ENCODE data around the gene CD300C. TPM values are rescaled to one million over a fixed set of nuclear protein-coding genes. Genes with fewer than 3 reads are reported as not detected.

Gene CD300C
- total RNA-seq = not detected in 2 replicates

DNA sequence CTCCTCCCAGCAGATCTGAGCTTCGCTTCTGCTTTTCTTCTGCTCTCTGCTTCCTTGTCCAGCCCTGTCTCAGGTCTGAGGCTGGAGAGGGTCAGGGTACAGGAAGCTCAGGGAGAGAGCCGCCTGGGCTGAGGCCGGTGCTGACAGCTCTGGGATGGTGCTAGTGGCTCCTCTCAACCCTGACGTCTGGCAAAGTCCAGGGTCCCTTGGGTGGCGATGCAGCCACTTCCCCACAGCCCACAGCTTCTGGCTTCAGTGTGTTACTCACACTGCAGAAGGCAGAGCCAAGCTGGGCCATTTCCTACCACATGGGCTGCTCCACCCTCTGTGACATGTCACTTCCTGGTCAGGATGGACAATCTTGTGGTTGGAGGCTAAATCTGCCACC is at the start of gene CD300C:
TSS of gene CD300C (minus strand) at position 273 of the 388 bp plus-strand sequence. CDS start 333 bp downstream, outside the sequence.

DNA sequence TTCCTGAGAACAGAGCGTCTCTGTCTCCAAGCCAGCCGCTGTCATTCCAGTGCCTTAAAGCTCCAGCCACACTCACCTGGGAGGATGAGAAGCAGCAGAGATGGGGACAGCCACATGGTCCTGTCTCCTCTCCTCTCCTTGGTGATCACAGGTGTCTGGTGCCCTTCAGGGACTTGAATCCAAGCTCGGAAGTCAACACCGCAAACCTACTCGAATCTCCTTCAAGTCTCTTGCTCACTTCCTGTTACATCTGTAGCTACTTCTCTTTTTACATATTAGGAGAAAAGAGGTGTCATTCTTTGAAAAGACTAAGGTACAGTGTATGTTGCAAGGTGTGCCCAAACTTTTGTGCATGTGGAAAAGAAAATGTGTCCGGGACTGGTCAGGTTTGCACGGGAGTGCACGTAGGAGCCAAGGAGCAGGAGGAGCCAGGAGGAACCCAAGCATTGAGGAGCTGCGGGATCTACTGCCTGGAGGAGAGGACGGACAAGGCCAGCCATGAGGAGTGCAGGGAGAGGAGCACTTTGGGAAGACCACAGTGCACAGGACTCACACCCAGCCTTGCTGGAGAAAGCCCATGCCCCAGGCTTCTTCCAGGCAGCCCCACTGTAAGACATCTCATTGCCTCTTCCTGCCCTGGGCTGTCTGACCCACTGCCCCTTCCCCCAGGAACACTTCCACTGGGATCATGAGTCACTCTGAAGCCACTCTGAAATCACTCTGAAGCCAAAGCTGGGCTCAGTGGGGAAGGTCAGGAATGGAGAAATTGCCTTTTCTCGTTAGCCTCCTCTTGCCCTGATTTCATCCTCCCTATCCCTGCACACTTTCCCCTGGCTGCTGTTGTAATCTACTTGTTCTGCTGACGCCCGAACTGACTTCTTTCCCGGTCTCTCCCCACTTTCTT is 46.4 kb upstream of the CD300C start, which contains the start of gene CD300LD:
TSS of gene CD300LD (minus strand) at position 197 of the 904 bp plus-strand sequence. CDS start at position 116, 81 bp downstream.

DNA sequence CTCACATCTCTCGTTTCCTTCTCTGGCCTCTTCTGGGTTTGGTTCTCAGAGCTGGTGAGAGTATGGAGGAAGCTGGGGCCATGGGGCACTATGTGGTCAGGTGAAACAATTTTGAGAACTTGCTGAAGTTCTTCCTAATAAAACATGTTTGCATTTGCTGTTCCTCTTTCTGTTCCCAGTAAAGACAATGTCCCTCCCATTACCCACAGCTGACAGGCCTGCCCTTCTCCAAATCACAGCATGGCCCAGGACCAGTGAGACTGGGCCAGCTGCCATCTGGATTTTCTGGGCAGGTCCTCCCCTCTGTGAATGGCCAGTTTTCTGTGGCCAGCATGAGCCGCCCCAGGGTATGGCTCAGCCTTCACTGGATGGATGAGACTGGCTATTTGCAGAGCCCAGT is 21.5 kb upstream of the CD300C start, which contains the start of gene CD300H:
TSS of gene CD300H (minus strand) at position 113 of the 400 bp plus-strand sequence.

DNA sequence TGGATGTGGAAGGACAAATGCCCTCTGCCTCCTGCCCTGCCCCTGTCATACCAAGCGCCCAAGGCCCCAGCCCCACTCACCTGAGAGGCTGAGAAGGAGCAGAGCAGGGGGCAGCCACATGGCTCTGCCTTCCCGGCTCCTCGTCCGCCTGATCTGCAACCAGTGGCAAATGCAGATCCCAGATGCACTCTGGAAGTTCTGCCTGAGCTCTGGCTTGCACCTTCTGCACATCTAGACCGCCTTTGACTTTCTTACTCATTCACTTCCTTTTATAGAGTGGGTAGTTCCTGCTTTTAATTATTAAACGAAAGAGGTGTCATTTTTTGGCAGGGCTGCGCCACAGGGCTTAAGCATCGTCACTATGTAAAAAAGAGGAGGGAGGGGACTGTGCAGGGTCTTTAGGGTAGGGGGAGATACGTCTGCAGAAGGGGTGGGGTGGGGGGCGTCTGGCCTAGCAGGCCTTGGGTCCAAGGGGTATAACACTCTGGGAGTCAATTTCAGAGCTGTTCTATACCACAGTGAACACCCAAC is 14.6 kb downstream of the CD300C start, which contains the start of gene CD300LB:
TSS of gene CD300LB (minus strand) at position 245 of the 531 bp plus-strand sequence. CDS start at position 120, 125 bp downstream.

Other genes with a start within 250 kb of the CD300C start
- gene KIF19, start 219.9 kb downstream of the CD300C start, total RNA-seq = not detected in 2 replicates
- not detected in 2 replicates for gene BTBD17, start 184.2 kb downstream of the CD300C start, total RNA-seq
- gene GPR142, start 178.6 kb downstream of the CD300C start, total RNA-seq = not detected in 2 replicates
- gene GPRC5C, start 114.0 kb downstream of the CD300C start, total RNA-seq = 6.9 and 54.8 TPM in 2 replicates
- not detected in 2 replicates for gene CD300A, start 79.5 kb downstream of the CD300C start, total RNA-seq
- not detected in 2 replicates for gene CD300LB, start 14.6 kb downstream of the CD300C start, total RNA-seq
- not detected in 2 replicates for gene CD300H, start 21.4 kb upstream of the CD300C start, total RNA-seq
- not detected in 2 replicates for gene CD300LD, start 46.2 kb upstream of the CD300C start, total RNA-seq
- not detected in 2 replicates for gene CD300E, start 77.6 kb upstream of the CD300C start, total RNA-seq
- gene CD300LF, start 166.8 kb upstream of the CD300C start, total RNA-seq = not detected in 2 replicates
- 0.35 TPM in 1 of 2 replicates, not detected in the other for gene RAB37, start 191.1 kb upstream of the CD300C start, total RNA-seq
- gene NHERF1, start 202.5 kb upstream of the CD300C start, total RNA-seq = 16.1 and 35.2 TPM in 2 replicates
- 19.7 and 24.7 TPM in 2 replicates for gene NAT9, start 230.2 kb upstream of the CD300C start, total RNA-seq